ENCODE data around the gene OR8D4. TPM values are rescaled to one million over a fixed set of nuclear protein-coding genes. Genes with fewer than 3 reads are reported as not detected.

OR8D4 gene
- polyA plus RNA-seq, 1 donor from 2014 or later = not detected

- H3K4me1 Mint-ChIP-seq = peaks cover 0 to 2% (median 0%) of the 10 kb centered on the region in 3 donors
- H3K27me3 Mint-ChIP-seq = peaks cover 4% of the 10 kb centered on the region
- no peak within 1 kb of the TSS for H3K4me3 Mint-ChIP-seq
- H3K9me3 Mint-ChIP-seq = peaks cover 0 to 2% (median 0%) of the 10 kb centered on the region in 3 donors
- no peak within 1 kb of the TSS for H3K27ac Mint-ChIP-seq
- H3K36me3 Mint-ChIP-seq = no peaks in the 10 kb centered on the region
Observed at GRCh38 chr11:123939317-123939716, 37.4 kb downstream of the OR8D4 start, which contains the start of gene OR4D5. Gene OR4D5, plus strand, starts transcription at chr11:123939617. Its CDS starts 0 bp downstream, at chr11:123939617.

GRCh38 chr11:123942413-123942812 lies 40.4 kb downstream of the OR8D4 start:
- peaks cover 0 to 2% (median 0%) of the 10 kb centered on the region in 3 donors for H3K4me1 Mint-ChIP-seq
- no peak overlapping the region for H3K4me3 Mint-ChIP-seq
- no peaks in the 10 kb centered on the region for H3K36me3 Mint-ChIP-seq
- no peak overlapping the region for H3K27ac Mint-ChIP-seq
- H3K27me3 Mint-ChIP-seq = peaks cover 4% of the 10 kb centered on the region
- peaks cover 0 to 2% (median 2%) of the 10 kb centered on the region in 3 donors for H3K9me3 Mint-ChIP-seq

- no peak within 1 kb of the TSS for H3K27ac Mint-ChIP-seq
- H3K4me1 Mint-ChIP-seq = peaks cover 0 to 2% (median 0%) of the 10 kb centered on the region in 3 donors
Observed at GRCh38 chr11:123943738-123944137, 41.8 kb downstream of the OR8D4 start, which contains the start of gene OR6T1. Gene OR6T1, minus strand, starts transcription at chr11:123943838. Its CDS starts 0 bp downstream, at chr11:123943838.

GRCh38 chr11:123945132-123945531 lies 43.2 kb downstream of the OR8D4 start:
- H3K27me3 Mint-ChIP-seq = no peaks in the 10 kb centered on the region
- H3K4me3 Mint-ChIP-seq = no peak overlapping the region
- no peaks in the 10 kb centered on the region for H3K36me3 Mint-ChIP-seq
- no peak overlapping the region for H3K27ac Mint-ChIP-seq
- peaks cover 0 to 2% (median 0%) of the 10 kb centered on the region in 3 donors for H3K4me1 Mint-ChIP-seq
- H3K9me3 Mint-ChIP-seq = peaks cover 0 to 2% (median 2%) of the 10 kb centered on the region in 3 donors

More at GRCh38 chr11:123943738-123944137, 41.8 kb downstream of the OR8D4 start, which contains the start of gene OR6T1:
- Mint-ChIP-seq H3K27me3 (peaks cover 2% of the 10 kb centered on the region), H3K4me3 (no peak within 1 kb of the TSS), H3K36me3 (no peaks in the 10 kb centered on the region), H3K9me3 (peaks cover 0 to 2% (median 2%) of the 10 kb centered on the region in 3 donors)

DNA sequence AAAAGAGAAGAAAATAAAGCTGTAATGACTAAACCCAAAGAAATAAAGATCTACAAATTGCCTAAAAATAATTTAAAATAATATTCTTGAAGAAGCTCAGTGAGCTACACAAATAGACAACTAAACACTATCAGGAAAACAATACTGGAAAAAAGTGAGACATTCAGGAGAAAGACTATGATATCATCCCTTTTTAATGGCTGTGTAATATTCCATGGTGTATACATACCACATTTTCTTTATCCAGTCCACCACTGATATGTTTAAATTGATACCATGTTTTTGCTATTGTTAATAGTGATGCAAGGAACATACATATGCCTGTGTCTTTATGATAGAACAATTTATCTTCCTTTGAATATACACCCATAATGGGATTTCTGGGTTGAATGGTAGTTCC lies 54.8 kb downstream of the OR8D4 start:
- Mint-ChIP-seq H3K4me1 (no peaks in the 10 kb centered on the region), H3K9me3 (peaks cover 5 to 10% (median 7%) of the 10 kb centered on the region in 3 donors), H3K36me3 (peaks cover 3% of the 10 kb centered on the region), H3K4me3 (no peak overlapping the region), H3K27me3 (no peaks in the 10 kb centered on the region), H3K27ac (no peak overlapping the region)

Other genes starting within 250 kb of the OR8D4 start
- not detected for gene SCN3B, start 247.5 kb upstream of the OR8D4 start, polyA plus RNA-seq
- 13.8 TPM for gene ZNF202, start 160.5 kb upstream of the OR8D4 start, polyA plus RNA-seq
- gene OR6X1, start 147.6 kb upstream of the OR8D4 start, polyA plus RNA-seq = not detected
- not detected for gene OR6M1, start 95.8 kb upstream of the OR8D4 start, polyA plus RNA-seq
- gene TMEM225, start 16.5 kb upstream of the OR8D4 start, polyA plus RNA-seq = not detected
- gene OR4D5, start 37.5 kb downstream of the OR8D4 start, polyA plus RNA-seq = not detected
- gene OR6T1, start 41.7 kb downstream of the OR8D4 start, polyA plus RNA-seq = not detected
- not detected for gene OR10S1, start 75.6 kb downstream of the OR8D4 start, polyA plus RNA-seq
- gene OR10G6, start 93.0 kb downstream of the OR8D4 start, polyA plus RNA-seq = not detected
- not detected for gene OR10G4, start 110.8 kb downstream of the OR8D4 start, polyA plus RNA-seq
- gene OR10G9, start 120.8 kb downstream of the OR8D4 start, polyA plus RNA-seq = not detected
- not detected for gene OR10G8, start 124.6 kb downstream of the OR8D4 start, polyA plus RNA-seq
- gene OR10G7, start 139.2 kb downstream of the OR8D4 start, polyA plus RNA-seq = not detected
- gene VWA5A, start 213.3 kb downstream of the OR8D4 start, polyA plus RNA-seq = 12.8 TPM